Hepatocyte (in vitro differentiated cells): Measurements from ENCODE around the gene CSTPP1. TPM values are rescaled to one million over a fixed set of nuclear protein-coding genes. Genes with fewer than 3 reads are reported as not detected.
A peak's percentile ranks its signal among the peaks of the same experiment; 100 is the strongest.

Experiments
- DNase-seq: peaks from one replicate; pipeline ENCODE4 v3.0.0-alpha.2; 2016; ENCODE audit warnings: low spot score
- H2AFZ ChIP-seq: fragments of 200-600 bp; sonication (generic); 2 replicates; pipeline ENCODE4 v1.6.0; 2016; ENCODE audit warnings: antibody characterized with exemption, mild to moderate bottlenecking
- H3K27ac ChIP-seq: fragments of 200-600 bp; sonication (generic); 2 replicates; pipeline ENCODE4 v1.5.1; 2016; ENCODE audit warnings: mild to moderate bottlenecking
- H3K27me3 ChIP-seq: fragments of 200-600 bp; sonication (generic); 2 replicates; pipeline ENCODE4 v1.6.1; 2016
- H3K36me3 ChIP-seq: fragments of 200-600 bp; sonication (generic); replicated peaks from 2 replicates; pipeline ENCODE4 v1.5.1; 2016; ENCODE audit warnings: low read depth; ENCODE audit not compliant: insufficient read depth
- H3K4me1 ChIP-seq: fragments of 200-600 bp; sonication (generic); 2 replicates; pipeline ENCODE4 v1.5.1; 2016; ENCODE audit warnings: mild to moderate bottlenecking, moderate library complexity; ENCODE audit not compliant: insufficient read depth
- H3K4me2 ChIP-seq: fragments of 200-600 bp; sonication (generic); 2 replicates; pipeline ENCODE4 v1.6.0; 2016
- H3K4me3 ChIP-seq: fragments of 200-600 bp; sonication (generic); 2 replicates; pipeline ENCODE4 v1.5.1; 2016; ENCODE audit warnings: mild to moderate bottlenecking
- H3K79me2 ChIP-seq: fragments of 200-600 bp; sonication (generic); 2 replicates; pipeline ENCODE4 v1.6.0; 2017; ENCODE audit warnings: mild to moderate bottlenecking
- H3K9me2 ChIP-seq: fragments of 200-600 bp; sonication (generic); replicated peaks from 2 replicates; pipeline ENCODE4 v1.6.0; 2017; ENCODE audit warnings: mild to moderate bottlenecking; ENCODE audit not compliant: insufficient read depth
- H3K9me3 ChIP-seq: fragments of 200-600 bp; sonication (generic); 2 replicates; pipeline ENCODE4 v1.5.1; 2016; ENCODE audit warnings: low read depth, mild to moderate bottlenecking
- H4K20me1 ChIP-seq: fragments of 200-600 bp; sonication (generic); 2 replicates; pipeline ENCODE4 v1.6.0; 2016; ENCODE audit warnings: mild to moderate bottlenecking; ENCODE audit not compliant: insufficient read depth, poor library complexity, severe bottlenecking
- CTCF ChIP-seq: fragments of 200-600 bp; sonication (generic); IDR thresholded peaks from 2 replicates; pipeline ENCODE4 v1.5.1; 2016; ENCODE audit warnings: antibody characterized with exemption, mild to moderate bottlenecking; ENCODE audit not compliant: poor library complexity
- EZH2 ChIP-seq: fragments of 200-600 bp; sonication (generic); IDR thresholded peaks from 2 replicates; pipeline ENCODE4 v1.6.1; 2016; ENCODE audit warnings: antibody characterized with exemption, mild to moderate bottlenecking, borderline replicate concordance
- EZH2phosphoT487 ChIP-seq: fragments of 200-600 bp; sonication (generic); IDR thresholded peaks from one replicate; pipeline ENCODE4 v1.6.1; 2018; ENCODE audit warnings: antibody characterized with exemption, mild to moderate bottlenecking, low read depth, moderate library complexity; ENCODE audit not compliant: unreplicated experiment, severe bottlenecking
- WGBS: methylation state at CpG from one replicate; pipeline ENCODE4 v1.1.6; 2016; ENCODE audit warnings: low lambda C conversion rate; ENCODE audit errors: missing lambda C conversion rate; 5-methylcytosine and 5-hydroxymethylcytosine counted together
- polyA plus RNA-seq: library from polyadenylated mRNA; unstranded; fragments of >200 nt; fragmentation: Nextera tagmentation; extraction: Ambion mirVana; gene quantifications from 2 replicates; pipeline ENCODE4 v1.2.1, GENCODE V29; 2016
- total RNA-seq: library from RNA; depleted of rRNA; stranded (reverse); fragments of >200 nt; gene quantifications from 2 replicates; pipeline ENCODE4 v1.2.3, GENCODE V29; 2014

Gene CSTPP1
- total and polyA plus RNA-seq, 2 experiments from 2014 or later, result 23.0 to 44.3 TPM

GRCh38 chr11:47175746-47176327 is 239.3 kb downstream of the CSTPP1 start:
- Histone ChIP-seq H3K4me3 (peak overlapping the region; percentile 41), H3K9me3 (no peaks in the 10 kb centered on the region), H4K20me1 (peaks cover 17% of the 10 kb centered on the region), H3K4me2 (peak overlapping the region; percentile 93), H3K36me3 (no peaks in the 10 kb centered on the region), H3K9me2 (no peaks in the 10 kb centered on the region), H3K79me2 (peaks cover 64% of the 10 kb centered on the region), H3K27me3 (no peaks in the 10 kb centered on the region), H3K27ac (peak overlapping the region; percentile 91), H2AFZ (no peak overlapping the region), H3K4me1 (peaks cover 13% of the 10 kb centered on the region)
- TF ChIP-seq EZH2 (no peak), CTCF (no peak), EZH2phosphoT487 (no peak)
- 43% methylated on average over 14 of the region's 14 CpGs for WGBS
- no peak for DNase-seq

GRCh38 chr11:47176328-47177228 is 240.0 kb downstream of the CSTPP1 start, which contains the start of gene ARFGAP2:
Gene ARFGAP2, minus strand, starts transcription at chr11:47176879. Its CDS starts 26 bp downstream, at chr11:47176853.
- Histone ChIP-seq H3K4me2 (peak within 1 kb of the TSS; percentile 93), H3K4me3 (peak within 1 kb of the TSS; percentile 52), H3K79me2 (peaks cover 62% of the 10 kb centered on the region), H3K27ac (peak within 1 kb of the TSS; percentile 96), H2AFZ (peak within 1 kb of the TSS; percentile 64), H3K4me1 (peaks cover 13% of the 10 kb centered on the region), H3K27me3 (no peaks in the 10 kb centered on the region), H3K9me3 (no peaks in the 10 kb centered on the region), H3K36me3 (no peaks in the 10 kb centered on the region), H4K20me1 (peaks cover 16% of the 10 kb centered on the region), H3K9me2 (no peaks in the 10 kb centered on the region)
- WGBS, result under 1% methylated on average over 63 of the region's 89 CpGs
- TF ChIP-seq EZH2 (no peak), CTCF (no peak), EZH2phosphoT487 (no peak)
- peak; percentile 99 for DNase-seq

- H3K9me2 ChIP-seq, result no peaks in the 10 kb centered on the region
- H2AFZ ChIP-seq, result peak overlapping the region; percentile 64
- peak; percentile 83 for DNase-seq
- TF ChIP-seq EZH2, result no peak
- no peak for TF ChIP-seq EZH2phosphoT487
- peak; percentile 71 for TF ChIP-seq CTCF
- H3K4me3 ChIP-seq, result peak overlapping the region; percentile 52
- no peaks in the 10 kb centered on the region for H3K36me3 ChIP-seq
- H3K4me1 ChIP-seq, result peaks cover 13% of the 10 kb centered on the region
- H3K4me2 ChIP-seq, result peak overlapping the region; percentile 85
- H3K9me3 ChIP-seq, result no peaks in the 10 kb centered on the region
- peaks cover 10% of the 10 kb centered on the region for H4K20me1 ChIP-seq
- peak overlapping the region; percentile 96 for H3K27ac ChIP-seq
- H3K27me3 ChIP-seq, result no peaks in the 10 kb centered on the region
- H3K79me2 ChIP-seq, result peaks cover 62% of the 10 kb centered on the region
- WGBS, result 8% methylated on average over 20 of the region's 21 CpGs
Measured at GRCh38 chr11:47177229-47177845, 240.8 kb downstream of the CSTPP1 start.
